AG04449 (cell line): ENCODE measurements around the gene VEGFB.

Source experiments
- CTCF ChIA-PET: fragments of 350-600 bp; formaldehyde crosslinking; extraction: SDS; loops from one replicate; lab custom pipeline; 2021; ENCODE audit warnings: antibody characterized with exemption; lab: Yijun Ruan, JAX
- POLR2A ChIA-PET: fragments of 400-600, 350-600 bp; formaldehyde crosslinking; extraction: SDS; loops from one replicate; lab custom pipeline; 2020; ENCODE audit warnings: antibody characterized with exemption, inconsistent platforms; lab: Yijun Ruan, JAX
- DNase-seq: peaks from one replicate; pipeline ENCODE4 v3.0.0-alpha.2; 2010; ENCODE audit warnings: low read depth, low spot score
- H3K4me3 ChIP-seq: 2 replicates; pipeline ENCODE4 v1.5.1; 2011; ENCODE audit warnings: low read depth, mild to moderate bottlenecking, control low read depth, low read length
- TF ChIP-seq, protein P1 (sequence below): IDR thresholded peaks from one replicate; pipeline ENCODE4 v1.5.1; 2011; ENCODE audit warnings: mild to moderate bottlenecking, moderate library complexity, low read length, control low read depth, inconsistent platforms; ENCODE audit not compliant: insufficient read depth; ENCODE audit errors: missing control alignments

VEGFB gene

DNA sequence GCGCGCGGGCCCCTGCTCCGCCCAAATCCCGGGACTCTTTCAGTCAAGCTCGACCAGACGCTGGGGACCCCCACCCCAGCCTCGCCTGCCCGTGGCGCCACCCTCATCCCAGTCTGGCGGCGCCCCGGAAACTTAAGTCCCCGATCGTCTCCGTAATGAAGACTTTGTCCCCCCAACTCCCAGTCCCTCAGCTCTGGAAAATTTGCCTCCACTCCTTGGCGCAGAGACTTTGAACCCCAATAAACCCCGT lies 17.3 kb downstream of the VEGFB start:
- ChIA-PET CTCF (interaction anchor here (0.7 to 10.8 kb wide), 23 partner anchors 9 to 468 kb away, joined by 3 to 224 read pairs (median 7); partner anchors contain the start of genes CATSPERZ, ESRRA, FERMT3 and FKBP2), POLR2A (interaction anchor here (1.2 to 1.9 kb wide), 7 partner anchors 10 to 66 kb away, joined by 3 to 18 read pairs (median 5); partner anchors contain the start of genes FKBP2 and STIP1)
- H3K4me3 ChIP-seq = peak overlapping the region; percentile 82
- TF ChIP-seq, protein P1, sequence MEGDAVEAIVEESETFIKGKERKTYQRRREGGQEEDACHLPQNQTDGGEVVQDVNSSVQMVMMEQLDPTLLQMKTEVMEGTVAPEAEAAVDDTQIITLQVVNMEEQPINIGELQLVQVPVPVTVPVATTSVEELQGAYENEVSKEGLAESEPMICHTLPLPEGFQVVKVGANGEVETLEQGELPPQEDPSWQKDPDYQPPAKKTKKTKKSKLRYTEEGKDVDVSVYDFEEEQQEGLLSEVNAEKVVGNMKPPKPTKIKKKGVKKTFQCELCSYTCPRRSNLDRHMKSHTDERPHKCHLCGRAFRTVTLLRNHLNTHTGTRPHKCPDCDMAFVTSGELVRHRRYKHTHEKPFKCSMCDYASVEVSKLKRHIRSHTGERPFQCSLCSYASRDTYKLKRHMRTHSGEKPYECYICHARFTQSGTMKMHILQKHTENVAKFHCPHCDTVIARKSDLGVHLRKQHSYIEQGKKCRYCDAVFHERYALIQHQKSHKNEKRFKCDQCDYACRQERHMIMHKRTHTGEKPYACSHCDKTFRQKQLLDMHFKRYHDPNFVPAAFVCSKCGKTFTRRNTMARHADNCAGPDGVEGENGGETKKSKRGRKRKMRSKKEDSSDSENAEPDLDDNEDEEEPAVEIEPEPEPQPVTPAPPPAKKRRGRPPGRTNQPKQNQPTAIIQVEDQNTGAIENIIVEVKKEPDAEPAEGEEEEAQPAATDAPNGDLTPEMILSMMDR = no peak
- DNase-seq = no peak

DNA sequence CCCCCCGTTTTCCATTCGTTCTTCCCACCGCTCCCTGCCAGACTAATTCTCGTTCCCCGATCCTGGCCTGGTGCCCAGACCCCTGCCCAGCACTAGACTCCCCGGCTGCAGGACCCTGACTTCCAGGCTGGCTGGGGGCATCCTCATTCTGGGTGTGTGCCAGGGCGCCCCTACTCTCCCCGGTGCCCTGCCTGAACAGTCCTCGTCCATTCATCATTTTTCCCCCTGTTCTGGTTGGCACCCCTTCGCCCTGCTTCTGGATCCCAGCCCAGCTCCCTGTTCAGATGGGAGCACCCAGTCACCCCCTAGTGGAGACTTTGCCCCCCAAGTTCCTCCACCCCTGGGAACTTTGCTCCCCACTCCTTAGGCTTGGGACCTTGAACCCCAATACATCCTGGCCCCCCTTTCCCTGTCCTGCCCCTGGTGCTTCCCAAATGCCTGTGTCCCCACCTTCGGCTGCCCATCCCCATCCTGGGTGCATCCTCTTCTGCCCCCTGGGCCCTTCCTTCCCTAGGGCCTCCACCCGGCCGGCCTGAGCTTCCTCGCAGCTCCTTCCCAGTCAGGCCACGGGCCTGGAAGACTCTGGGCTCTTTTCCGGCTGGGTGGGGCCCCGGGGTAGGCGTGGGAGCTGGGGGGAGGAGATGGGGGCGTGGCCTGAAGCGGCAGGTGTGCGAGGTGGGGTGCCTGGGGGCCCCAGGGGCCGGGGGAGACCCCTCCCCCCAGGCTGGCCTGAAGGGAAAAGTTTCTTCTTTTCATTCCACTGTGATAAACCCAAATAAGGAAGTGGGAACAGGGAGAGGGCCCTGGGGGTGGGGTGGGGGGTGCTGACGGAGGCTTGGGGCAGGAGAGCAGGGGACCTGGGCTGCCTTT lies 17.9 kb downstream of the VEGFB start:
- no peak for DNase-seq
- CTCF ChIA-PET = interaction anchor here (0.7 to 10.8 kb wide), 20 partner anchors 9 to 468 kb away, joined by 3 to 224 read pairs (median 8); partner anchors contain the start of genes CATSPERZ, ESRRA, FERMT3 and FKBP2
- H3K4me3 ChIP-seq = peak overlapping the region; percentile 82
- TF ChIP-seq, protein P1 = peak; percentile 44
- POLR2A ChIA-PET = interaction anchor here (0.7 to 1.9 kb wide), 10 partner anchors 9 to 66 kb away, joined by 3 to 18 read pairs (median 5); partner anchors contain the start of genes FKBP2 and STIP1

DNA sequence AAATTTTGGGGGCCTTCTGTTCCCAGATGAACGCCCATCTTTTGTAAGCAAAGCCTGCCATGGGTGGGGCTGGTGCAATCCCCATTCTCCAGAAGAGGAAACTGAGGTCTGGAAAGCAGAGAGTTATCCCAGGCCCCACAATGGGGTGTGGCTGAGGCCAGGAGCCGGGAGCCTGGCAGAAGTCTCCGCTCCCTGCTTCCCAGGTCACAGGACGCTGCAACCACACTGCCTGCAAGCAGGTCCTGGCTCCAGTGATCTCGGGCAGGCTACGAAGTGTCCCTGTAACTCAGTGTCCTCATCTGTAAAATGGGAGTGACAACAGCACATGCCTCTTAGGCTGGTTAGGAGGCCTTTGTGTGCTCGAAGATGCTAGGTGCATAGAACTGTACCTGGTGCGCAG lies 18.7 kb downstream of the VEGFB start:
- TF ChIP-seq, protein P1 = no peak
- ChIA-PET CTCF (interaction anchor here (1.2 to 10.8 kb wide), 8 partner anchors 8 to 65 kb away, joined by 3 to 224 read pairs (median 12); partner anchors contain the start of genes FERMT3 and PRDX5), POLR2A (interaction anchor here (1.1 to 1.9 kb wide), 5 partner anchors 9 to 49 kb away, joined by 3 to 18 read pairs (median 13); partner anchors contain the start of gene FKBP2)
- no peak for DNase-seq
- H3K4me3 ChIP-seq = peak overlapping the region; percentile 82

DNA sequence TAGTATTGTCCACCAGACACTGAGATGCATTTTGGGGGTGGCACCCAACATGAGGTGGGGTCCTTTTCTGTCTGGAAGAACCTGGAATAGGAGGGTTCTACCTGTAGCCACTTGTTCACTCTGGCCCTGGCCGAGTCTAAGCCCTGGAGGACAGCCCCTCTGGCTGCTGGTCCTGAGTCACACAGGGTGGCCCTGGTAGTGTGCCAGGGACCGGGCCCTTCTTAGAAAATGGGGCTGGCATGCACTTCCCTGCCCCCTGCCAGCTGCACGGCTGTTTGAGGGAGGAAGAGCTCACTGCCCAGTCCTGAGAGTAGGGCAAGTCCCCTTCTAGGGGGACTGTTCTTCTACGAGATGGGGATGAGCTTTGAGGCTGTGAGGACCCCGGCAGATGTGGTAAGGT lies 19.1 kb downstream of the VEGFB start:
- peak overlapping the region; percentile 82; the same call in 1 of the 2 replicates for H3K4me3 ChIP-seq
- CTCF ChIA-PET = interaction anchor here (0.6 to 1.7 kb wide), 4 partner anchors 8 to 69 kb away, joined by 3 to 8 read pairs (median 3); no protein-coding TSS in a partner anchor
- DNase-seq = no peak

DNA sequence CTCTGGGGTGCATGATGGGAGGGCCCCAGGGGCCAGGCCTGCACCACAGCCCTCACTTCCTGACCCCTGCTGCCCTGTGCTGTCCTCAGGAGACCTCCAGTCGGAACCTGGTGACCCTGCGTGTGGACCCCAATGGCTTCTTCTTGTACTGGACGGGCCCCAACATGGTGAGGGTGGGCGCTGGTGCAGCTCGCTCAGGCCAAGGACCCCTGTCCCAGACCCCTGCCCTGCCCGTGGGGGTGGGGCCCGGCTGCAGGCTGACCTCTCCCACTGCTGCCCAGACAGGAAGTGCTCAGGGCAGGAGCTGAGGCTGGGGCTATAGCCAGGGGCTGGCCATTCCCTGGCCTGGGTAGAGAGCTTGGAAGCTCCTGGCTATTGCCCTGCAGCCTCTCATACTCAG lies 19.9 kb downstream of the VEGFB start:
- DNase-seq = no peak

More for the DNA sequence above, 19.1 kb downstream of the VEGFB start:
- TF ChIP-seq, protein P1 = no peak
- POLR2A ChIA-PET = no interaction called here

More for the DNA sequence above, 19.9 kb downstream of the VEGFB start:
- TF ChIP-seq, protein P1 = no peak
- H3K4me3 ChIP-seq = no peak overlapping the region
- ChIA-PET CTCF (interaction anchor here (0.6 to 2.2 kb wide), 5 partner anchors 9 to 70 kb away, joined by 3 to 8 read pairs (median 3); no protein-coding TSS in a partner anchor), POLR2A (no interaction called here)
